HG03175 (cell line): ENCODE measurements around the gene MTMR3.
"Not testable (repeated sequence)": the region's sequence is repeated elsewhere in the genome, so short reads cannot be mapped to it uniquely, and the experiment has no call there.

Experiments used
- ATAC-seq: cut with Tn5 transposase; IDR thresholded peaks from one replicate; pipeline ENCODE4 v1.9.1; 2021; ENCODE audit warnings: mild to moderate bottlenecking, moderate library complexity; ENCODE audit not compliant: unreplicated experiment

MTMR3 gene

GRCh38 chr22:30045901-30046715 is 163.1 kb downstream of the MTMR3 start:
- ATAC-seq, result no peak

- ATAC-seq, result no peak
Observed at GRCh38 chr22:30046716-30047363, 163.9 kb downstream of the MTMR3 start.

GRCh38 chr22:30047364-30047738 is 164.4 kb downstream of the MTMR3 start:
- no peak for ATAC-seq

GRCh38 chr22:30048681-30049080 is 165.7 kb downstream of the MTMR3 start:
- no peak for ATAC-seq

GRCh38 chr22:30054067-30054763 is 171.2 kb downstream of the MTMR3 start:
- ATAC-seq, result no peak

GRCh38 chr22:30054764-30055069 is 171.7 kb downstream of the MTMR3 start:
- ATAC-seq, result no peak

GRCh38 chr22:30056015-30056414 is 173.0 kb downstream of the MTMR3 start:
- ATAC-seq, result no peak

- no peak for ATAC-seq
Observed at GRCh38 chr22:30057375-30057774, 174.4 kb downstream of the MTMR3 start.

GRCh38 chr22:30059346-30060020 is 176.5 kb downstream of the MTMR3 start:
- ATAC-seq, result not testable (repeated sequence)

GRCh38 chr22:30061094-30061493 is 178.1 kb downstream of the MTMR3 start:
- not testable (repeated sequence) for ATAC-seq

- no peak for ATAC-seq
Observed at GRCh38 chr22:30062259-30062658, 179.3 kb downstream of the MTMR3 start.

GRCh38 chr22:30062950-30063349 is 180.0 kb downstream of the MTMR3 start:
- ATAC-seq, result no peak

GRCh38 chr22:30064172-30064571 is 181.2 kb downstream of the MTMR3 start:
- no peak for ATAC-seq

- no peak for ATAC-seq
Observed at GRCh38 chr22:30073743-30074142, 190.8 kb downstream of the MTMR3 start.

GRCh38 chr22:30074147-30074546 is 191.2 kb downstream of the MTMR3 start:
- no peak for ATAC-seq

- ATAC-seq, result no peak
Observed at GRCh38 chr22:30074994-30075393, 192.0 kb downstream of the MTMR3 start.

- ATAC-seq, result no peak
Observed at GRCh38 chr22:30077279-30077880, 194.4 kb downstream of the MTMR3 start.

GRCh38 chr22:30078320-30079311 is 195.6 kb downstream of the MTMR3 start:
- no peak for ATAC-seq

GRCh38 chr22:30079952-30080533 is 197.1 kb downstream of the MTMR3 start, which contains the start of gene HORMAD2:
Gene HORMAD2 (plus strand): TSS chr22:30080464. CDS start chr22:30093953, 13,489 bp downstream.
- no peak for ATAC-seq
